GM23248 (cell line): ENCODE measurements around the gene OSER1. TPM values are rescaled to one million over a fixed set of nuclear protein-coding genes. Genes with fewer than 3 reads are reported as not detected.

Source experiments
- DNase-seq: peaks from one replicate; pipeline ENCODE4 v3.0.0-alpha.2; 2015
- H2AFZ ChIP-seq: fragments of 200-600 bp; sonication (generic); 2 replicates; pipeline ENCODE4 v1.6.1; 2016; ENCODE audit warnings: antibody characterized with exemption
- H3F3A ChIP-seq: fragments of 200-600 bp; sonication (generic); 2 replicates; pipeline ENCODE4 v1.6.1; 2016; ENCODE audit warnings: mild to moderate bottlenecking, antibody characterized with exemption, mixed run types; ENCODE audit not compliant: insufficient read depth
- H3K27ac ChIP-seq: fragments of 200-600 bp; sonication (generic); 2 replicates; pipeline ENCODE4 v1.5.1; 2016; ENCODE audit warnings: mild to moderate bottlenecking
- H3K27me3 ChIP-seq: fragments of 200-600 bp; sonication (generic); replicated peaks from 2 replicates; pipeline ENCODE4 v1.6.1; 2016; ENCODE audit warnings: mild to moderate bottlenecking; ENCODE audit not compliant: insufficient read depth
- H3K36me3 ChIP-seq: fragments of 200-600 bp; sonication (generic); 2 replicates; pipeline ENCODE4 v1.6.1; 2016; ENCODE audit warnings: low read depth, mild to moderate bottlenecking
- H3K4me1 ChIP-seq: fragments of 200-600 bp; sonication (generic); 2 replicates; pipeline ENCODE4 v1.6.1; 2016; ENCODE audit warnings: mild to moderate bottlenecking; ENCODE audit not compliant: insufficient read depth
- H3K4me2 ChIP-seq: fragments of 200-600 bp; sonication (generic); one replicate; pipeline ENCODE4 v1.6.1; 2016; ENCODE audit warnings: mild to moderate bottlenecking; ENCODE audit not compliant: unreplicated experiment
- H3K4me3 ChIP-seq: fragments of 200-600 bp; sonication (generic); 2 replicates; pipeline ENCODE4 v1.5.1; 2016; ENCODE audit warnings: mild to moderate bottlenecking
- H3K79me2 ChIP-seq: fragments of 200-600 bp; sonication (generic); 2 replicates; pipeline ENCODE4 v1.6.1; 2016; ENCODE audit warnings: mild to moderate bottlenecking; ENCODE audit not compliant: insufficient read depth
- H3K9ac ChIP-seq: fragments of 200-600 bp; sonication (generic); 2 replicates; pipeline ENCODE4 v1.6.1; 2016; ENCODE audit warnings: mild to moderate bottlenecking
- H3K9me2 ChIP-seq: fragments of 200-600 bp; sonication (generic); 2 replicates; pipeline ENCODE4 v1.6.1; 2016; ENCODE audit warnings: mixed run types, mild to moderate bottlenecking, moderate library complexity; ENCODE audit not compliant: insufficient read depth
- H3K9me3 ChIP-seq: fragments of 200-600 bp; sonication (generic); one replicate; pipeline ENCODE4 v1.6.1; 2017; ENCODE audit warnings: low read depth
- H4K20me1 ChIP-seq: fragments of 200-600 bp; sonication (generic); 2 replicates; pipeline ENCODE4 v1.6.0; 2016; ENCODE audit not compliant: insufficient read depth
- EZH2 ChIP-seq: fragments of 200-600 bp; sonication (generic); IDR thresholded peaks from 2 replicates; pipeline ENCODE4 v1.6.1; 2018; ENCODE audit warnings: antibody characterized with exemption, mild to moderate bottlenecking; ENCODE audit not compliant: insufficient read depth, poor library complexity, severe bottlenecking
- EZH2phosphoT487 ChIP-seq: fragments of 200-600 bp; sonication (generic); IDR thresholded peaks from 2 replicates; pipeline ENCODE4 v1.6.1; 2018; ENCODE audit warnings: antibody characterized with exemption, moderate library complexity, mild to moderate bottlenecking, low read depth; ENCODE audit not compliant: insufficient read depth
- WGBS, 2 experiments: methylation state at CpG; one replicate each; pipeline ENCODE4 v1.1.6; 2015 to 2017; ENCODE audit warnings: low lambda C conversion rate in 2 of 2, low coverage in 1 of 2; ENCODE audit errors: missing lambda C conversion rate in 2 of 2; 5-methylcytosine and 5-hydroxymethylcytosine counted together
- in situ Hi-C: fragments of 300-500 bp; cut with MboI; formaldehyde crosslinking; loops from 2 replicates; pipeline ENCODE4 v1.15.0; 2020
- polyA plus RNA-seq: library from polyadenylated mRNA; unstranded; fragments of >200 nt; fragmentation: Nextera tagmentation; extraction: Ambion mirVana; gene quantifications from 2 replicates; pipeline ENCODE4 v1.2.1, GENCODE V29; 2016
- total RNA-seq: library from RNA; depleted of rRNA; stranded (reverse); fragments of >200 nt; shearing (Covaris generic); gene quantifications from 2 replicates; pipeline ENCODE4 v1.2.3, GENCODE V29; 2014

The OSER1 gene
- total and polyA plus RNA-seq, 2 experiments from 2014 or later, result 36.2 to 43.8 TPM

DNA sequence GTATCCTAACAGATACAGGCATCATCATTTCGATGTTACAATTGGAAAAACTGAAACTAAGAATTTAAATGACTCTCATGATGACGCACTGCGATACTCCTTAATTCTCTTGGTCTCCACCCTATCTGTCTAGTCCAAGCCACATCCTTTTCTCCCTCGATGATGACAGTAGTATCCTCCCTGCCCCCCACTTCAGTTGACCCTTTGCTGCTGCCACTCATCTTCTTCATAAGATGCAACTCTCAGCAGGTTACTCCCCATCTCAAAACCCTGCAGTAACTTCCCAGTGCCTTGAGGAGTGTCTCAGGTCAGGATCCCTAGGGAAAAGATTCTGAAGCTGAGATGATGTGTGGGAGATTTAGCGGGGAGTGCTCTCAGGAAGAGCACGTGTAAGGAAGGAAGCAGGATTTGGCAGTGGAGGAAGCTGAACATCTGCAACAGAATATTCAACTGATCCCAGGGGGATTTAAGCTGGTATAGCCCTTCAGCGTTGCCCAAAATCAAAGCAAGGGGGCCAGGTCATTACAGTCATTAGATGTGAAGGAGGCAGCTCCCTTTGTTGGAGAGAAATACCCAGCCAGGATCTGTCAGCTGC, 39.7 kb downstream of the OSER1 start:
- no peaks in the 10 kb centered on the region for H4K20me1 ChIP-seq
- no peaks in the 10 kb centered on the region for H3K9me3 ChIP-seq
- H3K4me2 ChIP-seq, result peak overlapping the region; percentile 68
- in situ Hi-C loops, result no loop called here
- peak overlapping the region; percentile 42 for H3K4me3 ChIP-seq
- peak; percentile 76 for DNase-seq
- H3K79me2 ChIP-seq, result no peaks in the 10 kb centered on the region
- no peaks in the 10 kb centered on the region for H3K9me2 ChIP-seq
- H3F3A ChIP-seq, result peaks cover 16% of the 10 kb centered on the region
- peak overlapping the region; percentile 62 for H3K27ac ChIP-seq
- TF ChIP-seq EZH2 (no peak), EZH2phosphoT487 (no peak)
- H3K27me3 ChIP-seq, result no peaks in the 10 kb centered on the region
- H3K4me1 ChIP-seq, result peaks cover 27% of the 10 kb centered on the region
- 35 to 37% methylated on average over 7 of the region's 7 CpGs for WGBS, 2 experiments
- H3K36me3 ChIP-seq, result no peaks in the 10 kb centered on the region
- H3K9ac ChIP-seq, result peak overlapping the region; percentile 44
- H2AFZ ChIP-seq, result peak overlapping the region; percentile 62

DNA sequence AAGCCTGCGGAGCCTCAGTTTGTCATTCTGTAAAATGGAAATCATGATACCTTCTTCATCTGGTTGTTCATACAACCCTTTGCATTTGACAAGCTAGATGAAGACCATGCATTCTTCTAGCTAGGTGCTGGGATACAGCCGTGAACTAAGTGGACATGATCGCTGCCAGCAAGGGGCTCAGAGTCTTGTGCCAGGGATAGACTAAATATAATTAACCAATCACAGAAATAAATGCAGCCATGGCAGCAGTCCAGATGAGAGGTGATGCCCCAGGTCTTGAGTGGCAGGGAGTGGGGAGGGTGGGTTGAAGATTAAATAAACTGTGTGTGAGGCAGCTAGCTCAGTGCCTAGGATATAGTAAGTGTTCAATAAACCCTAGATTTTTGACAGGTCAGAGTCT, 42.8 kb downstream of the OSER1 start:
- Histone ChIP-seq H3K36me3 (no peaks in the 10 kb centered on the region), H3K27me3 (no peaks in the 10 kb centered on the region), H4K20me1 (no peaks in the 10 kb centered on the region), H3K9ac (no peak overlapping the region), H2AFZ (no peak overlapping the region), H3K4me2 (no peak overlapping the region), H3F3A (peaks cover 22% of the 10 kb centered on the region), H3K9me2 (no peaks in the 10 kb centered on the region), H3K9me3 (no peaks in the 10 kb centered on the region), H3K27ac (no peak overlapping the region), H3K4me1 (peaks cover 41% of the 10 kb centered on the region), H3K4me3 (no peak overlapping the region), H3K79me2 (no peaks in the 10 kb centered on the region)
- no peak for DNase-seq
- TF ChIP-seq EZH2phosphoT487 (no peak), EZH2 (no peak)
- in situ Hi-C loops, result no loop called here
- 94 to 99% methylated on average over 3 of the region's 3 CpGs for WGBS, 2 experiments

- in situ Hi-C loops, result no loop called here
- Histone ChIP-seq H3K79me2 (no peaks in the 10 kb centered on the region), H3K27me3 (no peaks in the 10 kb centered on the region), H3F3A (peaks cover 22% of the 10 kb centered on the region), H4K20me1 (no peaks in the 10 kb centered on the region), H3K9me2 (no peaks in the 10 kb centered on the region), H3K27ac (peak overlapping the region; percentile 76), H3K9me3 (no peaks in the 10 kb centered on the region), H3K4me3 (peak overlapping the region; percentile 46), H3K4me1 (peaks cover 35% of the 10 kb centered on the region), H2AFZ (peak overlapping the region; percentile 61), H3K9ac (peak overlapping the region; percentile 43), H3K4me2 (peak overlapping the region; percentile 73), H3K36me3 (no peaks in the 10 kb centered on the region)
- TF ChIP-seq EZH2 (no peak), EZH2phosphoT487 (no peak)
- DNase-seq, result peak; percentile 77
- WGBS, 2 experiments, result 29 to 32% methylated on average over 4 of the region's 4 CpGs
Observed at GRCh38 chr20:44166477-44166876, 44.1 kb downstream of the OSER1 start.

DNA sequence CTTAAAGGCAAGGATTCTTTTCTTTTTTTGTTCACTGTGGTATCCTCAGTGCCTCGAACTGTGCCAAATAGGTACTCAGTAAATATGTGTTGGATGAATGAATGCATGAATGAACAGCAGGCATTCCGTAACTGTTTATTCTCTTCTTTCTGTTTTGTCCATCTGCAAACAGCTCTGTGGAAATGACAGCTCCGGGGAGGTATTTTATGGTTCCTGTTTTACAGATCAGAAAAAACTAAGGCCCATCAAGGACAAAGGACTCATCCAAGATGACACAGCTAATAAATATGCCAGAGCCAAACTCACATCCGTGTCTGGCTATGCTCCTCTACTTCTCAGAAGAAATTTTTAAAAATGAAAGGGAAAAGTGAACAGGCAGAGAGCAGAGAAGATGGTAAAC, 44.6 kb downstream of the OSER1 start:
- Histone ChIP-seq H3K9ac (peak overlapping the region; percentile 43), H3K4me2 (peak overlapping the region; percentile 73), H3K4me3 (peak overlapping the region; percentile 46)

More for the DNA sequence above, 44.6 kb downstream of the OSER1 start:
- Histone ChIP-seq H3K4me1 (peaks cover 30% of the 10 kb centered on the region), H3K27ac (peak overlapping the region; percentile 76), H3K27me3 (no peaks in the 10 kb centered on the region), H4K20me1 (no peaks in the 10 kb centered on the region), H3K36me3 (no peaks in the 10 kb centered on the region), H3K9me2 (no peaks in the 10 kb centered on the region), H3K79me2 (no peaks in the 10 kb centered on the region), H3F3A (peaks cover 22% of the 10 kb centered on the region), H2AFZ (peak overlapping the region; percentile 61), H3K9me3 (no peaks in the 10 kb centered on the region)
- WGBS, 2 experiments, result 3 to 5% methylated on average over 4 of the region's 4 CpGs
- DNase-seq, result peak; percentile 77
- TF ChIP-seq EZH2phosphoT487 (no peak), EZH2 (no peak)
- in situ Hi-C loops, result no loop called here
